Endothelial cell of umbilical vein (primary cell): ENCODE data around the gene ZMPSTE24.

Experiments used
- CTCF ChIP-seq, 2 donors: IDR thresholded peaks; 1 replicate in 1 of 2; 2 replicates in 1 of 2; pipeline ENCODE4 v1.5.1; 2011; ENCODE audit warnings: low read length in 2 of 2, mild to moderate bottlenecking in 2 of 2, moderate library complexity in 2 of 2, control low read depth in 1 of 2, inconsistent platforms in 1 of 2, low read depth in 1 of 2; ENCODE audit not compliant: insufficient read depth in 1 of 2; ENCODE audit errors: extremely low read depth in 1 of 2
- EZH2 ChIP-seq: IDR thresholded peaks from 2 replicates; pipeline ENCODE4 v1.6.1; 2012; ENCODE audit warnings: borderline replicate concordance, low read depth, mild to moderate bottlenecking, moderate library complexity, low read length, inconsistent platforms; ENCODE audit not compliant: severe bottlenecking
- FOS ChIP-seq: IDR thresholded peaks from 2 replicates; pipeline ENCODE4 v1.6.1; 2011; ENCODE audit warnings: mild to moderate bottlenecking, low read length, moderate library complexity, borderline replicate concordance; ENCODE audit not compliant: insufficient read depth
- GATA2 ChIP-seq: IDR thresholded peaks from 2 replicates; pipeline ENCODE4 v1.7.0; 2011; ENCODE audit warnings: low read depth, mild to moderate bottlenecking, moderate library complexity, mixed read lengths, low read length; ENCODE audit not compliant: insufficient read length, insufficient read depth
- JUN ChIP-seq: IDR thresholded peaks from 2 replicates; pipeline ENCODE4 v1.6.1; 2011; ENCODE audit warnings: borderline replicate concordance, low read depth; ENCODE audit not compliant: insufficient read length, insufficient read depth
- MAX ChIP-seq: IDR thresholded peaks from 2 replicates; pipeline ENCODE4 v1.6.1; 2011; ENCODE audit not compliant: insufficient read depth, insufficient read length
- MYC ChIP-seq: IDR thresholded peaks from one replicate; pipeline ENCODE4 v1.6.1; 2011; ENCODE audit warnings: mild to moderate bottlenecking, low read depth, low read length
- POLR2A ChIP-seq: IDR thresholded peaks from 2 replicates; pipeline ENCODE4 v1.6.1; 2012; ENCODE audit warnings: low read depth, mild to moderate bottlenecking, control low read depth, low read length
- POLR2AphosphoS5 ChIP-seq: IDR thresholded peaks from 2 replicates; pipeline ENCODE4 v1.6.1; 2012; ENCODE audit warnings: low read depth, mild to moderate bottlenecking, control low read depth, low read length, moderate library complexity; ENCODE audit not compliant: insufficient read depth

GRCh38 chr1:40272653-40273213, 14.7 kb downstream of the ZMPSTE24 start:
- TF ChIP-seq JUN: no peak
- no peak for TF ChIP-seq CTCF (IDR thresholded peaks at IDR 0.05; ENCODE audit: extremely low read depth in 1 of 2, insufficient read depth in 1 of 2, low read depth in 1 of 2, low read length in 2 of 2)
- no peak for TF ChIP-seq POLR2A
- TF ChIP-seq MAX: no peak
- TF ChIP-seq EZH2: no peak
- TF ChIP-seq POLR2AphosphoS5: no peak
- TF ChIP-seq MYC: no peak
- no peak for TF ChIP-seq GATA2
- no peak for TF ChIP-seq FOS
